ENCODE results near the gene GRWD1.

The GRWD1 gene

GRCh38 chr19:48461651-48461981 is 15.8 kb downstream of the GRWD1 start:
- DNase-seq = no peak

GRCh38 chr19:48461982-48462655 is 16.3 kb downstream of the GRWD1 start:
- DNase-seq = no peak

GRCh38 chr19:48465215-48465614 is 19.4 kb downstream of the GRWD1 start:
- no peak for DNase-seq

- DNase-seq = peak; percentile 10
Observed at GRCh38 chr19:48466561-48467325, 21.0 kb downstream of the GRWD1 start.

GRCh38 chr19:48468772-48469288 is 23.0 kb downstream of the GRWD1 start:
- DNase-seq = peak; percentile 99

- DNase-seq = peak; percentile 37
Observed at GRCh38 chr19:48469289-48469881, 23.6 kb downstream of the GRWD1 start, which contains the start of gene CYTH2. Gene CYTH2, plus strand, starts transcription at chr19:48469369. Its CDS starts 139 bp downstream, at chr19:48469508.

GRCh38 chr19:48469934-48470680 is 24.3 kb downstream of the GRWD1 start:
- no peak for DNase-seq

- DNase-seq = no peak
Observed at GRCh38 chr19:48470856-48471255, 25.1 kb downstream of the GRWD1 start.

GRCh38 chr19:48471836-48472235 is 26.1 kb downstream of the GRWD1 start:
- no peak for DNase-seq

- no peak for DNase-seq
Observed at GRCh38 chr19:48473161-48473966, 27.6 kb downstream of the GRWD1 start.

- no peak for DNase-seq
Observed at GRCh38 chr19:48474084-48474592, 28.4 kb downstream of the GRWD1 start.

GRCh38 chr19:48475369-48476068 is 29.7 kb downstream of the GRWD1 start:
- DNase-seq = no peak

GRCh38 chr19:48476176-48476575 is 30.4 kb downstream of the GRWD1 start:
- DNase-seq = no peak

- no peak for DNase-seq
Observed at GRCh38 chr19:48477067-48477685, 31.4 kb downstream of the GRWD1 start.

GRCh38 chr19:48477698-48478338 is 32.0 kb downstream of the GRWD1 start:
- DNase-seq = no peak

GRCh38 chr19:48478339-48479256 is 32.8 kb downstream of the GRWD1 start:
- no peak for DNase-seq

GRCh38 chr19:48479686-48480085 is 33.9 kb downstream of the GRWD1 start:
- no peak for DNase-seq

GRCh38 chr19:48480183-48480557 is 34.4 kb downstream of the GRWD1 start:
- DNase-seq = no peak
